IMR-90 (cell line): ENCODE results near the gene CSGALNACT2. TPM values are rescaled to one million over a fixed set of nuclear protein-coding genes. Genes with fewer than 3 reads are reported as not detected.

Source experiments
- ATAC-seq: fragments of 200-7000 bp; cut with Tn5 transposase; 2 replicates; pipeline ENCODE4 v1.9.1; 2020; ENCODE audit warnings: low read depth, mild to moderate bottlenecking, moderate library complexity
- BruUV-seq: library from RNA; stranded (reverse); fragments of 400-500 nt; replicated peaks from 2 replicates; lab custom pipeline; 2021; lab: Mats Ljungman, UMichigan
- CTCF ChIA-PET: fragments of 300-600 bp; formaldehyde crosslinking; extraction: SDS; loops from one replicate; lab custom pipeline; 2021; ENCODE audit warnings: antibody characterized with exemption; lab: Yijun Ruan, JAX
- POLR2A ChIA-PET: fragments of 300-600 bp; sonication (Branson Sonifier 250); formaldehyde crosslinking; loops from one replicate; lab custom pipeline; 2022; ENCODE audit warnings: antibody characterized with exemption; ENCODE audit not compliant: unreplicated experiment; lab: Charles Lee
- DNase-seq: peaks from one replicate; pipeline ENCODE4 v3.0.0; 2013
- H2AFZ ChIP-seq: replicated peaks from 2 replicates; pipeline ENCODE3; 2013; ENCODE audit warnings: low read length, mild to moderate bottlenecking; ENCODE audit not compliant: poor library complexity
- H2AK5ac ChIP-seq: 2 replicates; pipeline ENCODE4 v1.6.1; 2013; ENCODE audit warnings: low read depth, low read length, inconsistent platforms
- H2AK9ac ChIP-seq: replicated peaks from 2 replicates; pipeline ENCODE3; 2013; ENCODE audit warnings: mild to moderate bottlenecking, low read depth, low read length, moderate library complexity; ENCODE audit not compliant: poor library complexity
- H2BK120ac ChIP-seq: 2 replicates; pipeline ENCODE4 v1.6.1; 2013; ENCODE audit warnings: low read depth, low read length, inconsistent platforms
- H2BK15ac ChIP-seq: 3 replicates; pipeline ENCODE4 v1.6.1; 2013; ENCODE audit warnings: low read depth, low read length, inconsistent platforms
- H2BK20ac ChIP-seq: 2 replicates; pipeline ENCODE4 v1.6.1; 2013; ENCODE audit warnings: low read depth, mild to moderate bottlenecking, inconsistent platforms, low read length, moderate library complexity
- H2BK5ac ChIP-seq: 2 replicates; pipeline ENCODE4 v1.6.1; 2013; ENCODE audit warnings: mild to moderate bottlenecking, low read depth, low read length, inconsistent platforms; ENCODE audit not compliant: poor library complexity, severe bottlenecking
- H3K14ac ChIP-seq: replicated peaks from 2 replicates; pipeline ENCODE4 v1.6.1; 2013; ENCODE audit warnings: low read depth, low read length, inconsistent platforms
- H3K18ac ChIP-seq: 2 replicates; pipeline ENCODE4 v1.6.1; 2013; ENCODE audit warnings: low read depth, low read length, control low read depth
- H3K23ac ChIP-seq: 2 replicates; pipeline ENCODE4 v1.6.1; 2013; ENCODE audit warnings: low read depth, low read length, inconsistent platforms
- H3K27ac ChIP-seq: 2 replicates; pipeline ENCODE4 v1.5.1; 2013; ENCODE audit warnings: mild to moderate bottlenecking, control low read depth, low read length; ENCODE audit not compliant: insufficient read depth
- H3K27me3 ChIP-seq: 2 replicates; pipeline ENCODE4 v1.6.1; 2013; ENCODE audit warnings: low read length; ENCODE audit not compliant: control insufficient read depth, insufficient read depth
- H3K36me3 ChIP-seq: 2 replicates; pipeline ENCODE4 v1.6.1; 2013; ENCODE audit warnings: low read length, mixed read lengths; ENCODE audit not compliant: control insufficient read depth, insufficient read depth
- H3K4ac ChIP-seq: 2 replicates; pipeline ENCODE4 v1.6.1; 2013; ENCODE audit warnings: low read depth, low read length, inconsistent platforms
- H3K4me1 ChIP-seq: 2 replicates; pipeline ENCODE4 v1.6.1; 2013; ENCODE audit warnings: low read length, mixed read lengths; ENCODE audit not compliant: control insufficient read depth, insufficient read depth
- H3K4me2 ChIP-seq: 2 replicates; pipeline ENCODE4 v1.6.1; 2013; ENCODE audit warnings: low read depth, mild to moderate bottlenecking, control low read depth, low read length, moderate library complexity
- H3K4me3 ChIP-seq: 2 replicates; pipeline ENCODE4 v1.5.1; 2013; ENCODE audit warnings: low read depth, mild to moderate bottlenecking, control low read depth, low read length, moderate library complexity; ENCODE audit not compliant: insufficient read depth
- H3K56ac ChIP-seq: 2 replicates; pipeline ENCODE4 v1.6.1; 2013; ENCODE audit warnings: low read length, inconsistent platforms; ENCODE audit not compliant: insufficient read depth; ENCODE audit errors: extremely low read depth
- H3K79me1 ChIP-seq, 2 experiments: 2 replicates each; pipeline ENCODE4 v1.6.1; 2013; ENCODE audit warnings: low read length in 2 of 2, inconsistent platforms in 1 of 2, low read depth in 1 of 2
- H3K9ac ChIP-seq: 2 replicates; pipeline ENCODE4 v1.6.1; 2013; ENCODE audit warnings: low read depth, low read length, control low read depth
- H3K9me1 ChIP-seq: 2 replicates; pipeline ENCODE4 v1.6.1; 2013; ENCODE audit warnings: low read length, inconsistent platforms; ENCODE audit not compliant: insufficient read depth
- H3K9me3 ChIP-seq: 2 replicates; pipeline ENCODE4 v1.6.1; 2013; ENCODE audit warnings: low read length; ENCODE audit not compliant: control insufficient read depth, insufficient read depth
- H4K20me1 ChIP-seq: 2 replicates; pipeline ENCODE4 v1.6.1; 2013; ENCODE audit warnings: low read length, inconsistent platforms; ENCODE audit not compliant: insufficient read depth
- H4K5ac ChIP-seq: 2 replicates; pipeline ENCODE4 v1.6.1; 2013; ENCODE audit warnings: mild to moderate bottlenecking, low read depth, low read length, control low read depth
- H4K8ac ChIP-seq, 2 experiments: 2 replicates each; pipeline ENCODE4 v1.6.1; 2013; ENCODE audit warnings: low read depth in 2 of 2, low read length in 2 of 2, control low read depth in 1 of 2, inconsistent platforms in 1 of 2
- H4K91ac ChIP-seq: 2 replicates; pipeline ENCODE4 v1.6.1; 2013; ENCODE audit warnings: low read depth, low read length, inconsistent platforms; ENCODE audit not compliant: insufficient read depth
- CEBPB ChIP-seq: IDR thresholded peaks from 2 replicates; pipeline ENCODE4 v1.6.1; 2012; ENCODE audit warnings: low read depth, low read length, improper control_type of control experiment
- MAFK ChIP-seq: IDR thresholded peaks from 2 replicates; pipeline ENCODE4 v1.6.1; 2012; ENCODE audit warnings: low read depth, low read length, improper control_type of control experiment
- MXI1 ChIP-seq: IDR thresholded peaks from 2 replicates; pipeline ENCODE4 v1.6.1; 2012; ENCODE audit warnings: low read depth, mild to moderate bottlenecking, low read length, moderate library complexity, borderline replicate concordance
- NFE2L2 ChIP-seq: fragments of 150-350 bp; IDR thresholded peaks from 2 replicates; pipeline ENCODE4 v1.6.1; 2016; ENCODE audit warnings: low read depth, mild to moderate bottlenecking, low read length
- POLR2A ChIP-seq: IDR thresholded peaks from 2 replicates; pipeline ENCODE4 v1.6.1; 2012; ENCODE audit warnings: mild to moderate bottlenecking, low read depth, low read length
- RFX5 ChIP-seq: IDR thresholded peaks from 2 replicates; pipeline ENCODE4 v1.8.0; 2012; ENCODE audit warnings: low read depth, mild to moderate bottlenecking, low read length, moderate library complexity
- WGBS, 2 experiments: methylation state at CpG; one replicate each; pipeline versions ENCODE4 v1.1.5 to v1.1.7; 2013; ENCODE audit warnings: missing lambda C conversion rate in 2 of 2; ENCODE audit not compliant: insufficient read length in 1 of 2; ENCODE audit errors: extremely low coverage in 2 of 2; 5-methylcytosine and 5-hydroxymethylcytosine counted together
- dilution Hi-C: fragments of 300-500 bp; cut with HindIII; formaldehyde crosslinking; loops from one replicate; pipeline ENCODE4 v1.14.3; 2018; ENCODE audit warnings: low sequenced_read_pairs; ENCODE audit not compliant: unreplicated experiment
- in situ Hi-C: fragments of 300-500 bp; cut with MboI; formaldehyde crosslinking; loops from 3 replicates; pipeline ENCODE4 v1.14.3; 2019; ENCODE audit warnings: low sequenced_read_pairs, inconsistent platforms, mixed read lengths
- intact Hi-C: fragments of 100-400 bp; cut with micrococcal nuclease; formaldehyde crosslinking; loops from 2 replicates; pipeline ENCODE4 v1.10.0; 2022
- polyA plus RNA-seq, 3 experiments: library from polyadenylated mRNA; depleted of rRNA; stranded (reverse); fragments of >200 nt; gene quantifications; 2 replicates each; pipeline ENCODE4 v1.2.3, GENCODE V29; 2012; ENCODE audit warnings: low replicate concordance in 1 of 3
- total RNA-seq: library from RNA; depleted of rRNA; stranded (reverse); fragments of >200 nt; gene quantifications from 2 replicates; pipeline ENCODE4 v1.2.3, GENCODE V29; 2012

CSGALNACT2 gene
- total and polyA plus RNA-seq, 2 of the 4 experiments (the other 2 are of a cell fraction) = 6.5 to 13.1 TPM

- ATAC-seq = no peak
- no peak overlapping the region for H3K18ac ChIP-seq
- H2BK15ac ChIP-seq = no peak overlapping the region
- no peak overlapping the region for H2AK9ac ChIP-seq
- H3K4ac ChIP-seq = no peak overlapping the region
- BruUV-seq = no TSS peak
- intact Hi-C loops (loop anchor here (5.0 kb wide), 1 partner anchor 272 kb away; the partner anchor contains the start of gene HNRNPF), dilution Hi-C loops (no loop called here), in situ Hi-C loops (loop anchor here (25.0 kb wide), 1 partner anchor 1852 kb away; the partner anchor contains the start of gene DEPP1)
- peaks cover 6% of the 10 kb centered on the region; the same call in 1 of the 2 replicates for H3K9me1 ChIP-seq
- H2BK5ac ChIP-seq = no peak overlapping the region
- no peaks in the 10 kb centered on the region for H3K36me3 ChIP-seq
- WGBS, 2 experiments = no CpG with 5 or more reads among the region's 5 CpGs
- H2AK5ac ChIP-seq = no peak overlapping the region
- H2BK20ac ChIP-seq = no peak overlapping the region
- H3K9ac ChIP-seq = no peak overlapping the region
- H3K27ac ChIP-seq = no peak overlapping the region
- TF ChIP-seq MAFK = no peak
- TF ChIP-seq CEBPB = no peak
- TF ChIP-seq RFX5 = no peak
- no peak for TF ChIP-seq NFE2L2
- no peak for TF ChIP-seq MXI1
- no peak for TF ChIP-seq POLR2A
- no peak overlapping the region for H4K5ac ChIP-seq
- POLR2A ChIA-PET = no interaction called here
- H4K20me1 ChIP-seq = peaks cover 6% of the 10 kb centered on the region
- H3K23ac ChIP-seq = no peak overlapping the region
- H3K79me1 ChIP-seq = peaks cover 5 to 25% of the 10 kb centered on the region in 2 experiments; a peak in 3 of 4 replicates
- no peak overlapping the region for H4K8ac ChIP-seq
- CTCF ChIA-PET = interaction anchor here (1.3 kb wide), 1 partner anchor 70 kb away, joined by 4 read pairs; no protein-coding TSS in a partner anchor
- peaks cover 9% of the 10 kb centered on the region for H3K4me1 ChIP-seq
- no peak overlapping the region for H3K4me2 ChIP-seq
- H3K9me3 ChIP-seq = no peaks in the 10 kb centered on the region
- H3K14ac ChIP-seq = no peak overlapping the region
- H2AFZ ChIP-seq = no peak overlapping the region
- no peak overlapping the region for H3K56ac ChIP-seq
- no peak overlapping the region for H4K91ac ChIP-seq
- no peak for DNase-seq
- no peak overlapping the region for H2BK120ac ChIP-seq
- H3K27me3 ChIP-seq = peaks cover 2% of the 10 kb centered on the region; the same call in 1 of the 2 replicates
- H3K4me3 ChIP-seq = no peak overlapping the region
These were observed 3.2 kb upstream of the CSGALNACT2 start for GRCh38 chr10:43135064-43135463.
